ENCODE results near the gene NCKAP1.

NCKAP1 gene

DNA sequence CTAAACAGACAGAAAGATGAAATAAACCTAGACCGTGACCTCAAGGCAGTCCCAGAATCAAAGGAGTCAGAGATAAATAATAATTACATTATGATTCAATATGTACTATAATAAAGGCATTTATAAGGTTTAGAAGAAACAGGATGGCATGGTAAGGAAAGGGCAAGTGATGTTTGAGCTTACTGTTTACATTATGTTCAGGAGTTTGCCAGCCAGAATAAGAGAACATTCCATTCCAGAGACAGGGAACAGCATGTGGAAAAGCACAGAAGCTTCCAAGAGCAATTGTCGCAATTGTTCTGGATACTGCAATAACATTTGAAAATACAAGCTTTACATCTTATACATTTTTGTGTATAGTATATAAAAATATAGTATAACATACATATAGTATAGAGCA, 121.8 kb downstream of the NCKAP1 start:
- no peaks in the 10 kb centered on the region for H3K4me1 ChIP-seq (ENCODE audit: control insufficient read depth in 1 of 2, insufficient read depth in 1 of 2, low read depth in 1 of 2, low read length in 1 of 2)
- H3K27me3 ChIP-seq = no peaks in the 10 kb centered on the region
- H3K9me3 ChIP-seq = no peaks in the 10 kb centered on the region
- H3K4me3 ChIP-seq (ENCODE audit: low read depth in 1 of 2, low read length in 1 of 2) = no peak overlapping the region
- H3K36me3 ChIP-seq = no peaks in the 10 kb centered on the region
- no peak for TF ChIP-seq CTCF (IDR thresholded peaks at IDR 0.05)
- H3K27ac ChIP-seq = no peak overlapping the region

DNA sequence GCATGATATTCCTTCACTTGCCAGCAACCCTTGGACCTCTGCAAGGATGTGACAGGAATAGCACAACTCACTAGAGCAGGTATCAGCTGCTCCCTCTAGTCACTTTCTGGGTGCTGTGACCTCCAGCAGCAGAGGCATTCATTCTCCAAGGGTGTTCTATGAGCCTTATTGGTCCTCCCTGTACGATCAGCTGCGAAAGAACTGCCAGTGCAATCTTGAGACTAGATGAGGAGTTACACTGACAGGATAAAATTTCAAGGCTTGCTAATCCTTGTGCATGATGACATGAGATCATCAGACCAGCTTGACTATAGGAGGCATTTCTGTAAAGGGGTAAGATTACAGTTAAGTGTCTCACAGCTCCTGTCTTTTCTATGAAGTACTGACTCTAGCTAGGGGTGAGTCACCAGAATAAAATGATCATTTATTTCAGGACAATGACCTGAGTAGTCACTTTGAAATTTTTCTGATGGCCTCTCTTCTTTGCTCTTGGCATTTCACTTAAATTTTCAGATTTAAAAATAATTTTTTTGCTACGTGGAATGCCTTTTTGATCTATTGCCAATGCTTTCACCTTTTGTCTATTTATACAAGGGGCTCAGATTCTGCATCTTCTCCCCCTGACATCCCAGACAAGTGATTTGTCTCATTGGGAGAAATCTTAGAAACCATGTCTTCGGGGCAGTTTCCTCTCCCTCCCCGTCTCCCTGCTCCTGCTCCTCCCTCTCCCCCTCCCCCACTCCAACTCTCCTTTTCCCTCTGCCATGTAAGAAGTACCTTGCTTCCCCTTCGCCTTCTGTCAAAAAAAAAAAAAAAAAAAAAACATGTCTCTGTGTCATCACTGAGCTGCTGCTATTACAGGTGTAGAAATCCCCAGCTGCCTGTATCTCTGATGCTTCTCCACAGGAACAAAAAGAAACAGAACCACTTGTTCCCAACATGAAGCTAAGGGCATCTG, 122.6 kb downstream of the NCKAP1 start:
- Histone ChIP-seq H3K4me3 (ENCODE audit: low read depth in 1 of 2, low read length in 1 of 2) (no peak overlapping the region), H3K36me3 (no peaks in the 10 kb centered on the region), H3K27me3 (no peaks in the 10 kb centered on the region), H3K4me1 (ENCODE audit: control insufficient read depth in 1 of 2, insufficient read depth in 1 of 2, low read depth in 1 of 2, low read length in 1 of 2) (no peaks in the 10 kb centered on the region), H3K9me3 (no peaks in the 10 kb centered on the region), H3K27ac (no peak overlapping the region)
- no peak for TF ChIP-seq CTCF (IDR thresholded peaks at IDR 0.05)

GRCh38 chr2:182914852-182915251, 123.4 kb downstream of the NCKAP1 start:
- no peaks in the 10 kb centered on the region for H3K27me3 ChIP-seq
- no peak overlapping the region for H3K4me3 ChIP-seq (ENCODE audit: low read depth in 1 of 2, low read length in 1 of 2)
- no peak overlapping the region for H3K27ac ChIP-seq
- H3K36me3 ChIP-seq = no peaks in the 10 kb centered on the region
- H3K4me1 ChIP-seq (ENCODE audit: control insufficient read depth in 1 of 2, insufficient read depth in 1 of 2, low read depth in 1 of 2, low read length in 1 of 2) = no peaks in the 10 kb centered on the region
- H3K9me3 ChIP-seq = no peaks in the 10 kb centered on the region
- TF ChIP-seq CTCF (IDR thresholded peaks at IDR 0.05) = no peak

- Histone ChIP-seq H3K4me3 (ENCODE audit: low read depth in 1 of 2, low read length in 1 of 2) (no peak overlapping the region), H3K4me1 (ENCODE audit: control insufficient read depth in 1 of 2, insufficient read depth in 1 of 2, low read depth in 1 of 2, low read length in 1 of 2) (no peaks in the 10 kb centered on the region), H3K36me3 (no peaks in the 10 kb centered on the region), H3K27me3 (no peaks in the 10 kb centered on the region), H3K27ac (no peak overlapping the region), H3K9me3 (no peaks in the 10 kb centered on the region)
- TF ChIP-seq CTCF (IDR thresholded peaks at IDR 0.05) = no peak
Observed at GRCh38 chr2:182913064-182913463, 125.2 kb downstream of the NCKAP1 start.

GRCh38 chr2:182912518-182912915, 125.7 kb downstream of the NCKAP1 start:
- Histone ChIP-seq H3K36me3 (no peaks in the 10 kb centered on the region), H3K27me3 (no peaks in the 10 kb centered on the region), H3K27ac (no peak overlapping the region), H3K9me3 (no peaks in the 10 kb centered on the region), H3K4me3 (ENCODE audit: low read depth in 1 of 2, low read length in 1 of 2) (no peak overlapping the region), H3K4me1 (ENCODE audit: control insufficient read depth in 1 of 2, insufficient read depth in 1 of 2, low read depth in 1 of 2, low read length in 1 of 2) (no peaks in the 10 kb centered on the region)
- TF ChIP-seq CTCF (IDR thresholded peaks at IDR 0.05) = no peak

All from neutrophil (primary cell).